Jurkat, Clone E6-1 (cell line): ENCODE measurements around the gene TACR1.
"Not testable (repeated sequence)": the region's sequence is repeated elsewhere in the genome, so short reads cannot be mapped to it uniquely, and the experiment has no call there.

Source experiments
- DNase-seq: peaks from one replicate; pipeline ENCODE4 v3.0.0-alpha.2; 2011; ENCODE audit warnings: low read depth, low spot score
- H3K4me3 ChIP-seq: 2 replicates; pipeline ENCODE4 v1.5.1; 2011; ENCODE audit warnings: mild to moderate bottlenecking, low read length, control low read depth, moderate library complexity

TACR1 gene

DNA sequence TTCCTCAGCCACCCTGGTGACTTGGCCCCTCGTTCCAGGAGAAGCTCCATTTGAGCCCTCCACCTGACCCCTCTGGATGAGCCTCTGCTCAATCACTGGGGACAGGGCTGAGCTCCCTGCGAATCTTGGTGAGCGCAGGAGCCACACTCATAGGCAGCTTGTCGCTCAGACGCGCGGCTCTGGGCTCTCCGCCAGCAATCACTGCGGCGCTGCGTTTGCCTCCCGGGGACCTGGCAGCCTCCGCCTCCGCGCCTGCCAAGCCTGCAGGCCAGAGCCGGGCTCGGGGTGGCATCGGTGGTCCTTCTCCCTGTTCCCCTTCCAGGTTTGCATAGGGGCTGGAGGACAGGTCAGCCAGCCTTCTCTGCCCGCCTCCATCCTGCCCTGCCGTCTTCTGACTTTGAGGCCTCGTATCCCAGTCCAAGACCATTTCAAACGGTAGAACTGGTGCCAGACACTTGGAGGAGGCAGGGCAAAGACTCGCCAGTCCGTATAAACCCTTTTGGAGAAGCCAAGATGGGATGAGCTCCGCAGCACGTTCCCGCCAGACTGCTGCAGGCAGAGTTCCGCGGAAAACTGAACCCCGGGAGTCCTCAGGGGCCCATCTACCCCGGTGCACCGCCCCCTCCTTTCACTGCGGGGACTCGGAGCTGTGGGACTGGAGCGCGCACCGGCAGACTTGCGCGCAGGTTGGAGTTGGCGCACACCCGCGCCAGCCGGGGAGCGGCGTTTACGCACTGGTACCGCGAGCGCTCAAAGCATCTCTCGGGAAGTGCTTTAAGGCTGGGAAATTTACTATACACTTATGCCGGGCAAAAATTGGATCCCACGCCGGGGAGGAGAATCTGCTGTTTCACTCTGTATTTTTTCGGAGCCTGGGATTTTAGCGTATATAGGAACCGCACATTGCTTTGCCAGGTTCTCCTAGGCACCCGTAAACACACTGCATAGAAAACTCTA lies 1.1 kb upstream of the TACR1 start:
- no peak for DNase-seq

GRCh38 chr2:75195076-75195691 lies 4.1 kb downstream of the TACR1 start:
- no peak for DNase-seq
- no peak overlapping the region for H3K4me3 ChIP-seq

More for the DNA sequence above, 1.1 kb upstream of the TACR1 start:
- no peak overlapping the region for H3K4me3 ChIP-seq

DNA sequence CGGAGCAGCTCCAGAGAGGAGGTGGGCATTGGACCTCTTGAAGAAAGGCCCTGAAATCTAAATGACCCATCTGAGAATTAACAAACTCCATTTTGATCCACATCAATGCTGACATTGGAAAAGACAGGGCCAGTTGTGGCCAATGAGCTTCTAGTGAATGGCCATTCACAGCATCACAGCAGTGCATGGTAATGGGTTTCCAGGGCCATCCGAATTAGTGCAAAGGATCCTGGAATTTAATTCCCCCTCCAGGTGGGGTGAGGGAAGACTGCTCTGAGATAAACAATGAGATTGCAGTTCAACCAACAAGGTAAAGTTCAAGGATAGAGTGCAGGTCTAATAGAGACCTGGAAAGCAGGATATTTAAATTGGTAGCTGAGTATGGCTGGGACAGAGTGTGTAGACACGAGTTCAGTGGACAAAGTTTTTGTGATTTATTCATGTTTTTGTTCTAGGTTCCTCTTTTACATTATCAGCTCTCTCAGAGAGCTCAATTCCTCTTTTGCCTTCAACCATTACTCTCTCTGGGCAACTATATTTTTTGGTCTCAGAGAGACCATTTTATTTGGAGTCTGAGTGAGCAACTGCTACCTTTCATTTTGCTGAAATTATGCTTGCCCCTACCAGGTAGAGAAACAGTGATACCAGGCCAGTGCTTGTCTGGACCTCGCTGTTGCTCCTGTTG lies 5.0 kb downstream of the TACR1 start:
- DNase-seq: no peak
- H3K4me3 ChIP-seq: no peak overlapping the region

DNA sequence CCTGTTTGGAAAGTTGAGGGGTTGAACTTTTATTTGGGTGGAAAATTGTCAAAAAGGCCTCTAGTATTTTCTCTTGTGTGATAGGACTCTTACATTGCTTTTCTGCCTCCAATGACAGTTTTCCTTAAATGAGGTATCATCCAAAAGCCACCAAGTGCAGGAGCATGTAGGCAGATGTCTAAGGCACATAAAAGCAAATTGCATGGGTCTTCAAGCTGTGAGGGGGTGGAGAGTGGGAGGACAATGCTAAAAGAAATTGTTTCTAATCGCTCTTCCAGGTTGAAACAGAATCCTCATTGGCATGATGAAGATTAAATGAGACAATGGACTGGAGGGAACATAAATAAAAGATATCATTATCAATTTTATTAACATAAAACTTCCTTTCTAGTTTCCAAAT lies 6.8 kb downstream of the TACR1 start:
- H3K4me3 ChIP-seq: no peak overlapping the region
- no peak for DNase-seq

DNA sequence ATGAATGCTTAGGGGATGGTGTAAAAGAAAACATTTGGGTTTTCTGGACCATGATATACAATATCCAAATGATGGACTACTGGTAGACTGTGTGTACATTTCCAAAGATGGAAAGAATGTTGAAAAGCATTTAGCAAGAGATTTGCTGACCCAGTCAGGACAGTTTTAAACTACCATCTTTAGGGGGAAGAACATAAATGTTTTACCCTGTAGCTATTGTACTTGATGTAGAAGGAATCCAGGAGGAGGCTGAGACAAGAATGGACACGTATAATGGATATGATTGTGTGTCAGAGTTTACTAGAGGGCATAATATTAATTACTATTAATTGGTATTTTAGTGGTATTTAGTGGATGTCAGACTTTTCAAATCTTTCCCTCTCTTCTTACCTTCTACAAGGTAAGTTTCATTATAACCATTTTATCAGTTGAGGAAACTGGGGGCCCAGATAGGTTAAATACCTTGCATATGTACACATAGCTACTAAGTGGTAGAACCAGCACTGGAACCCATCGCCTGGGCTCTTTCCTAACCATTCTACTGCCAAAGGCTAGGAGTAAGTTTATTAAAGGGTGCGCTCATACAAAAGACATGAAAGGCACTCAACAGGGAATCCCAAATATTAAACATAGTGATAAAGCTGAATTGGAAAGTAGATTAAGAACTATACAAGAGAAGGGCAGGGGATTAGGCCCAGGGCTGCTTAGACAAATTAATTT lies 8.9 kb downstream of the TACR1 start:
- H3K4me3 ChIP-seq: no peak overlapping the region
- DNase-seq: no peak

DNA sequence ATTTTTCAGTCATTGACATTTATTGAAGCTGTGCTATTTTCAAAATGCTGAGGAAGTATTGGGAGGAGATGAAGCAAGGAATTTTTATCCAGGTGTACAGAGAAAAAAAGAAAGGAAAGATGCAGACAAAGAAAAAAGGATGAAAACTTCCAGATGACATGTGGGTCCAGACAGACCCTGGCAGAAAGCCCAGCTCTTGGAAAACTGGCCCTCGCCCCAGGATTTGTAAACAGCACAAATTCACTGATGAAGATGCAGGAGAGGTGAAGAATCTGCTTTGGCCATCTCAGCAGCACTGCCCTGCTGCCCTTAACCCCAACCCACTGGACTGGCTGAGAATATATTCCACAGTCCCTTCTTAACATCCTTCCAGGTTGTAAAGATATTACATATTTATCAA lies 12.5 kb downstream of the TACR1 start:
- H3K4me3 ChIP-seq: no peak overlapping the region
- DNase-seq: no peak

GRCh38 chr2:75182606-75183005 lies 16.7 kb downstream of the TACR1 start:
- H3K4me3 ChIP-seq: no peak overlapping the region
- no peak for DNase-seq

DNA sequence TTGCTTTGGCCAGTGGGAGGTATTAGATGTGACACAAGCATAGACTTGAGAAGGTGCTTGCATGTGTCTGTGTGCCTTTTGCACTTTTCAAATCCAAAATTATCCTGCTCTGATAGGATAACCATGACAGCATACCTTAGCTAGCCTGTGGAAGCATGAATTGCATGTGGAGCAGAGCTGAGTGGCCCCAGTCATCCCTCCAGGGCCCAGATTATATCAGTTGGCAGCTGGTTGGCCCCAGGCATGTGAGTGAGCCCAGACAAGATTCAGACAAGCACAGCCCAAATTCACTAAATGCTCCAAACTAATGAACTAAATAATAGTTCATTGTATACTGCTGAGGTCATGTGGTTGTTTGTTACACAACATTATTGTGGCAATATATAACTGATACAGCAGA lies 18.8 kb downstream of the TACR1 start:
- H3K4me3 ChIP-seq: no peak overlapping the region
- DNase-seq: no peak

DNA sequence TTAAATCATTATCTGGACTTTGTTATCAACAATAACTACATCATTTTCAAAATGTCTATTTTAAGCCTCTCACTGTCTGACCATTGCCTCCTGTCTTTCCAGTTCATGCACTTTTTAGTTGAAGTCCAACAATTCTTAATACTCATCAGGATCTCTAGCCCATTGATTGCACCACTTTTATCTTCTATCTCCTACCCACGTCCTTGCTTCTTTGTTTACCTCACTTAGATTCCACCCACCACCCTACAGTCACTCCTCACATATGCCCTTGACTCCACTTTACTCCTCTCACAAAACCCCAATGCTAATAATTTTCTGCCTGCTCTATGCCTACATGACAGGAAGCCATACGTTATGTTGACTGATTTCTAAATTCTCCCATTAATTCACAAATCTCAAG lies 21.9 kb downstream of the TACR1 start:
- no peak for DNase-seq
- no peak overlapping the region for H3K4me3 ChIP-seq

DNA sequence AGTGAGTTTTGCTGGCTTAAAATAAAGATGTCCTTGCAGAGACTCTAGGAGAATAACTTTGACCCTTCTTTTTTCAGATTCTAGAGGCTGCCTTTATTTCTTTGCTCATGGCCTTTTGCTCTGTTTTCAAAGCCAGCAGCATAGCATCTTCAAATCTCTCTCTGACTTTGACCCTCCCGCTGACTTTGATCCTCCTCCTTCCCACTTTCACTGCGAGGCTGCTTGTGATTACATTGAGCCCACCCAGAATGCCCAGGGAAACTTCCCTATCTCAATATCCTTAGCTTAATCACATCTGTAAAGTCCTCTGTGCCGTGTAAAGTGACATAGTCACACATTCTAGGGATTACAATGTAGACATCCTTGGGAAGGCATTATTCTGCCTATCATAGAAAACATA lies 23.9 kb downstream of the TACR1 start:
- no peak for DNase-seq
- H3K4me3 ChIP-seq: no peak overlapping the region

DNA sequence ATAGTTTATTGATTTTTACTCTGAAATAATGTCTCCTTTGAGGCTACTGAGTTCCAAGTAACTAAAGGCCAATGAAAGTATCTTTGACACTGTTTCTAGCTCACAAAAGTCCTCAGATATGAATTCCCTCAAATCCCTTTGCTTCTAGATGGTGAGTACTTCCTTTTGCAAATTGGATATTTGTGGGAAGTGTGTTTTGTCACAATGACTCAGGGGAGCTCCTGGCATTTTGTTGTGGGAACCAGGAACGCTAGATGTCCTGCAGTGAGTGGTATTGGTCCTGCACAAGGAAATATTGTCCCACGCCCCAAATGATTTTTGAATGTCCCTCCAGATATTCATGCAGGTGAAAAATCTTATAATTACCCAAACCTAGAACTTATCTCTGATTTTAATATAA lies 24.3 kb downstream of the TACR1 start:
- no peak overlapping the region for H3K4me3 ChIP-seq
- no peak for DNase-seq

DNA sequence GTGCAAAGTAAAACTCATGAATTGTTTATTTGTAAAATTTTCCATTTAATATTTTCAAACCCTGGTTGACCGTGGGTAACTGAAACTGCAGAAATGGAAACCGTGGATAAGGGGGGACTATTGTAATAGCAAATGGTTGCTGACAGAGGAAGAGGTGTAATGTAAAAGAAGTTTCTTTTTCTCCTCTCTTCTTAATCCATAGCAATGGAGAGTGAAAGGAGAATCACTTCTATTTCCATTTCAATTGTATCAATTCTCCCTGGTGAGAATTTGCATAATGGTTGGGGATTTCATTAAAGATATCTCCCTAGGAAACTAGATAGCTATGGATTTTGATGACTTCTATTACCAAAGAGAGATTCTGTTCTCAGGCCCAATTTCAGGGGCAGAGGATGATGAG lies 24.8 kb downstream of the TACR1 start:
- DNase-seq: no peak
- H3K4me3 ChIP-seq: no peak overlapping the region

DNA sequence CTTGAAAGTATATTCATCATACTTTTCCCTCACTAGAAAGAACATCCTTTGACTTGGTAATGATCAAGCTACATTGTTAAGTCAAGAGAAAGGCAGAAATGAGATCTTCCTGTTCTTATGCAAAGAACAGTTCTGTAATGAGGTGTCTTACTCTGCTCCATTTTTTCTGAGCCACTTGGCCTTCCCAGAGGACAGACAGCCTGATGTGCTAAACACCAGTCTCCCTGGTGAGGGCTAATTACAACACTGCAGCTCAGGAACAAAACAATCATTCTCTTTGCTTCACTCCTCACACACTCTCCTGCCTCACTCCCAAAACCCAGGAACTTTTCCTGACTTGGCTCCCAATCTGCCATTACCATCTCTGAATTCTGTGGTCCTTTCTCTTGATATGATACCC lies 25.6 kb downstream of the TACR1 start:
- no peak overlapping the region for H3K4me3 ChIP-seq
- DNase-seq: no peak

GRCh38 chr2:75171423-75171822 lies 27.9 kb downstream of the TACR1 start:
- not testable (repeated sequence) for DNase-seq, H3K4me3 ChIP-seq

DNA sequence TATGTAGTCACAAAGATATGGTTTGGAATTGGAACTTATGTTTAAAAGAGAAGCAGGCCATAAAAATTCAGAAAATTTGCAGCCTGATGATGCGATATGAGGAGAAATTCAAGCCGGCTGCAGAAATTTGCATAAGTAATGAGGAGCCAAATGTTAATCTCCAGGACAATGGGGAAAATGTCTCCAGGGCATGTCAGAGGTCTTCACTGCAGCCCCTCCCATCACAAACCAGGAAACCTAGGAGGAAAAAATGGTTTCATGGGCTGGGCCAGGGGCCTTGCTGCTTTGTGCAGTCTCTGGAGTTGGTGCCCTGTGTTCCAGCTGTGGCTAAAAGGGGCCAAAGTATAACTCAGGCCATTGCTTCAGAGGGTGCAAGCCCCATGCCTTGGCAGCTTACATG lies 28.4 kb downstream of the TACR1 start:
- DNase-seq: no peak
- no peak overlapping the region for H3K4me3 ChIP-seq

- DNase-seq: no peak
These were observed 31.1 kb downstream of the TACR1 start for GRCh38 chr2:75168186-75168585.

DNA sequence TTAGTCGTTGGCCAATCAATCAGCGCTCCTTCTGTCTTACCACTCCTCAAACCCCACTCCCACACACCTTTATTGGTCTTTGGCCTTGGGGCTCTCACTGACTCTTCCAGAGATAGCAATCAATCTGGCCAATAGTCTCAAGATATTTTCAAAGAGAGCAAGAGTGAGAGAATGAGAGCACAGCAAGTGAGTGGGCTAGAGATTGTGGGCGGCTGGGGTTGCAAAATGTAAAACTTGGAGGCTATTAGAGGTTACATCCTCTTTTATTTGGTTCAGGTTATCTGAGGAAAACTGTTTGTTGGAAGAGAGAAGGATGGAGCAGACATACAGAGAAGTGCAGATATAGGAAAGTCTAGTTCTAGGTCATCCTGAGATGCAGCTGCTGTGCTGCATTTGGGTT lies 32.8 kb downstream of the TACR1 start:
- no peak for DNase-seq
- no peak overlapping the region for H3K4me3 ChIP-seq

More at GRCh38 chr2:75168186-75168585, 31.1 kb downstream of the TACR1 start:
- no peak overlapping the region for H3K4me3 ChIP-seq

- DNase-seq: no peak
- no peak overlapping the region for H3K4me3 ChIP-seq
These were observed 36.4 kb downstream of the TACR1 start for GRCh38 chr2:75162897-75163296.

DNA sequence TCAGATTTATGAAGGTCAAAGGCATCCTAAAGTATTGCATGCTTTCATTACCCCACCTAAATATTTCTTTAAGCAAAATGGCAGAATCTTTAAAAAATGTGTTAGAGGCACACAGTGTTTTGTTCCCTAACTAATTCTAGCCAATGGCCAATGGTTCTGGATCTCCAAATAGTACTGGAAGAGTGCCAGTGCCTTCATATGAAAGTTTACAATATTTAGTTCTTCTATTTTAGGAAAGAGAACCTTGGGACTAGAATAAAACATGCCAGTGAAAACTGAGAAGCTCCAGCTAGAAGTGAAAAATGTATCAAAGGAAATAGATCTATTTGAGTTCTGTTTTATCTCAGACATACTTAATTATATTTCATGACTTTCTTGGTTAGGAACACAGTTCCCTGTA lies 37.1 kb downstream of the TACR1 start:
- H3K4me3 ChIP-seq: no peak overlapping the region
- DNase-seq: no peak
